GM12891 (cell line): ENCODE measurements around the gene TMC7.

ENCODE experiments used
- POLR2A ChIP-seq: IDR thresholded peaks from 2 replicates; pipeline ENCODE4 v1.6.1; 2011; ENCODE audit warnings: low read depth, low read length, control low read depth
- POLR2AphosphoS5 ChIP-seq: IDR thresholded peaks from 2 replicates; pipeline ENCODE4 v1.6.1; 2011; ENCODE audit warnings: low read depth, low read length, control low read depth
- POU2F2 ChIP-seq: IDR thresholded peaks from 2 replicates; pipeline ENCODE4 v1.6.1; 2011; ENCODE audit warnings: low read depth, mild to moderate bottlenecking, control low read depth, low read length, moderate library complexity
- SPI1 ChIP-seq: IDR thresholded peaks from 2 replicates; pipeline ENCODE4 v1.6.1; 2011; ENCODE audit warnings: low read depth, low read length, control low read depth
- TAF1 ChIP-seq: IDR thresholded peaks from 2 replicates; pipeline ENCODE4 v1.6.1; 2011; ENCODE audit warnings: low read depth, low read length, control low read depth

DNA sequence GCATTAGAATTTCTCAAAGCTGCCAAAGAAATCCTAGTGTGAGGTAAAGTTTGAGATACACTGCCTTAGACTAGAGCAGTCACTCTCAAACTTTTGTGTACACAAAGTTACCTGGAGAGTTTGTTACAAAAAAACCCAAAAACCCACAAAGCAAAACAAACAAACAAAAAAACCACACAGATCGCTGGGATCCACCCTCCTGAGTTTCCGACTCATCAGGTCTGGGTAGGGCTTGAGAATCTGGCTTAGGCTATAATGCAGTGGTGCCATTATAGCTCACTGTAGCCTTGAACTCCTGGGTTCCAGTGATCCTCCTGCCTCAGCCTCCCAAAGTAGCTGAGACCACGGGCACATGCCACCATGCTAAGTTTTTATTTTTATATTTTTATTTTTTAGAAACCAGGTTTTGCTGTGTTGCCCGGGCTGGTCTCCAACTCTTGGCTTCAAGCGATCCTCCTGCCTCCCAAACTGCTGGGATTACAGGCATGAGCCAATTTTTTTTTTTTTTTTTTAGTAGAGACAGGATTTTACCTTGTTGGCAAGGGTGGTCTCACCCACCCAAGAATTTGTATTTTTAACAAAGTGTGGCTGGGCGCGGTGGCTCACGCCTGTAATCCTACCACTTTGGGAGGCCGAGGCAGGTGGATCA is 35.2 kb upstream of the TMC7 start:
- TF ChIP-seq POLR2AphosphoS5: no peak
- TF ChIP-seq POLR2A: no peak
- no peak for TF ChIP-seq TAF1
- TF ChIP-seq POU2F2: no peak
- no peak for TF ChIP-seq SPI1
